ENCODE measurements around the gene HMGXB4.

DNA sequence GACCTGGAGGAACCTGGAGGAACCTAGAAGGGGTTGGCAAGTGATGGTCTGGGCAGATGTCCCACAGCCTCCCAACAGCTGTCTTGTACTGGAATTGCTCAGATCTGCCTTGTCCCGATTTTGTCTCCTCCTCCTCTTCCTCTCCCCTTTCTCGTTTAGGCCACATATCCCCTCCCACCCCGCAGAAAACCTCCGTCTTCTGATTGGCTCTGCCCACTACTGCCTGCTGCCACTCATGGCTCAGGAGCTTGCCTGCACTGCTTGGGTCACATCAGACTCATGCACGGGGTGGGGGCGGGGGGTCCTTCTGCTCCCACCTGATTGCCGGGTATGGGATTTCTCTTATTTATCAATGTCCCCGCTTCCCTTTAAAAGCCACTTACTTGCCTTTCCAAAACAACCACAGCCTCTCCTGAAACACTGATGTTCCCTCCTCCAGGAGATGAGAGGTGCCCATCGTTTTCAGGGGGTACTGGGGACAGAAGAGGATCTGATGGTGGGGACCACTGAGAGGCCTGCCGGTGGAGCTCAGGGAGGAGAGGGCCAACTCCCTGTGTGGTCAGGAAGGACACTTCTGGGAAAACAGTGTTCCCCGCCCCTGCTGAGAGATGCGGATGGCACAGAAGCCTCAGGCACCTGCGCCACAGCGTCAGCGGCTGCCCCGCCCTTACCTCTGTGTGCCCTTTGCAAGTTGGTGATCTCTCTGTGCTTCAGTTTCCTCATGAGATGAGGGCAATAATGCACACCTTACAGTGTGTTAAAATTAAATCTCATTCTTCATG lies 57.1 kb downstream of the HMGXB4 start:
- no peak for TF ChIP-seq POLR2A (IDR thresholded peaks at IDR 0.05)
- TF ChIP-seq, protein P1, sequence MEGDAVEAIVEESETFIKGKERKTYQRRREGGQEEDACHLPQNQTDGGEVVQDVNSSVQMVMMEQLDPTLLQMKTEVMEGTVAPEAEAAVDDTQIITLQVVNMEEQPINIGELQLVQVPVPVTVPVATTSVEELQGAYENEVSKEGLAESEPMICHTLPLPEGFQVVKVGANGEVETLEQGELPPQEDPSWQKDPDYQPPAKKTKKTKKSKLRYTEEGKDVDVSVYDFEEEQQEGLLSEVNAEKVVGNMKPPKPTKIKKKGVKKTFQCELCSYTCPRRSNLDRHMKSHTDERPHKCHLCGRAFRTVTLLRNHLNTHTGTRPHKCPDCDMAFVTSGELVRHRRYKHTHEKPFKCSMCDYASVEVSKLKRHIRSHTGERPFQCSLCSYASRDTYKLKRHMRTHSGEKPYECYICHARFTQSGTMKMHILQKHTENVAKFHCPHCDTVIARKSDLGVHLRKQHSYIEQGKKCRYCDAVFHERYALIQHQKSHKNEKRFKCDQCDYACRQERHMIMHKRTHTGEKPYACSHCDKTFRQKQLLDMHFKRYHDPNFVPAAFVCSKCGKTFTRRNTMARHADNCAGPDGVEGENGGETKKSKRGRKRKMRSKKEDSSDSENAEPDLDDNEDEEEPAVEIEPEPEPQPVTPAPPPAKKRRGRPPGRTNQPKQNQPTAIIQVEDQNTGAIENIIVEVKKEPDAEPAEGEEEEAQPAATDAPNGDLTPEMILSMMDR (IDR thresholded peaks at IDR 0.05): no peak
